ENCODE data around the gene RRP8. TPM values are rescaled to one million over a fixed set of nuclear protein-coding genes. Genes with fewer than 3 reads are reported as not detected.

RRP8 gene
- total RNA-seq, 1 experiment from 2014 or later = 15.1 TPM

GRCh38 chr11:6611092-6611962 is 7.9 kb upstream of the RRP8 start:
- ChIA-PET POLR2A (ENCODE audit: unreplicated experiment) (interaction anchor here (0.6 to 0.7 kb wide), 2 partner anchors 72 to 80 kb away, joined by 3 to 5 read pairs; partner anchors contain the start of gene MRPL17), CTCF (no interaction called here)
- no peak for TF ChIP-seq EZH2 (IDR thresholded peaks at IDR 0.05; ENCODE audit: low read length, unreplicated experiment)
- TF ChIP-seq CTCF (conservative IDR thresholded peaks at IDR 0.05; ENCODE audit: low read depth, low read length) = no peak
- no peak for TF ChIP-seq EZH2phosphoT487 (IDR thresholded peaks at IDR 0.05; ENCODE audit: borderline replicate concordance, low read length)
- Histone ChIP-seq H3K4me3 (ENCODE audit: low read length) (peak overlapping the region; percentile 85), H3K27ac (ENCODE audit: low read length) (no peak overlapping the region), H3F3A (ENCODE audit: low read length, unreplicated experiment) (peaks cover 3% of the 10 kb centered on the region), H3K9me3 (ENCODE audit: low read length) (no peaks in the 10 kb centered on the region), H3K36me3 (ENCODE audit: low read depth, low read length) (peaks cover 25% of the 10 kb centered on the region; the same call in 1 of the 2 replicates), H2AFZ (ENCODE audit: low read length) (peak overlapping the region; percentile 40; the same call in 1 of the 2 replicates), H3K79me2 (ENCODE audit: low read length) (peaks cover 29% of the 10 kb centered on the region), H4K20me1 (ENCODE audit: low read length) (no peaks in the 10 kb centered on the region), H3K4me1 (ENCODE audit: insufficient read depth, low read length) (peaks cover 28% of the 10 kb centered on the region), H3K27me3 (ENCODE audit: low read length) (no peaks in the 10 kb centered on the region), H3K9me2 (replicated peaks; ENCODE audit: low read length) (no peaks in the 10 kb centered on the region), H3K4me2 (ENCODE audit: low read length) (peak overlapping the region; percentile 85), H3K9ac (ENCODE audit: low read length) (peak overlapping the region; percentile 80)
- intact Hi-C loops (cut with micrococcal nuclease) = loop anchor here (5.0 kb wide), 1 partner anchor 56 kb away; no protein-coding TSS in a partner anchor
- BruUV-seq (replicated peaks) = TSS peak; percentile 24
- ATAC-seq (peak; percentile 19), DNase-seq (no peak)

GRCh38 chr11:6610591-6610990 is 7.2 kb upstream of the RRP8 start:
- no peak for TF ChIP-seq CTCF (conservative IDR thresholded peaks at IDR 0.05; ENCODE audit: low read depth, low read length)
- Histone ChIP-seq H2AFZ (ENCODE audit: low read length) (no peak overlapping the region), H3F3A (ENCODE audit: low read length, unreplicated experiment) (peaks cover 5% of the 10 kb centered on the region), H3K79me2 (ENCODE audit: low read length) (peaks cover 36% of the 10 kb centered on the region), H3K9me2 (replicated peaks; ENCODE audit: low read length) (no peaks in the 10 kb centered on the region), H3K4me2 (ENCODE audit: low read length) (peak overlapping the region; percentile 85), H3K4me3 (ENCODE audit: low read length) (peak overlapping the region; percentile 85; the same call in 1 of the 2 replicates), H3K9me3 (ENCODE audit: low read length) (no peaks in the 10 kb centered on the region), H3K27ac (ENCODE audit: low read length) (no peak overlapping the region), H3K27me3 (ENCODE audit: low read length) (no peaks in the 10 kb centered on the region), H3K9ac (ENCODE audit: low read length) (no peak overlapping the region), H3K36me3 (ENCODE audit: low read depth, low read length) (peaks cover 25% of the 10 kb centered on the region; the same call in 1 of the 2 replicates), H4K20me1 (ENCODE audit: low read length) (no peaks in the 10 kb centered on the region), H3K4me1 (ENCODE audit: insufficient read depth, low read length) (peaks cover 33% of the 10 kb centered on the region)
- BruUV-seq (replicated peaks) = no TSS peak
- ChIA-PET CTCF (no interaction called here), POLR2A (ENCODE audit: unreplicated experiment) (no interaction called here)
- ATAC-seq (no peak), DNase-seq (no peak)
- intact Hi-C loops (cut with micrococcal nuclease) = loop anchor here (5.0 kb wide), 1 partner anchor 57 kb away; no protein-coding TSS in a partner anchor
